Measurements from ENCODE around the gene AFDN. TPM values are rescaled to one million over a fixed set of nuclear protein-coding genes. Genes with fewer than 3 reads are reported as not detected.

Gene AFDN
- total and polyA plus RNA-seq, 2 experiments from 2014 or later = 66.9 to 200 TPM

DNA sequence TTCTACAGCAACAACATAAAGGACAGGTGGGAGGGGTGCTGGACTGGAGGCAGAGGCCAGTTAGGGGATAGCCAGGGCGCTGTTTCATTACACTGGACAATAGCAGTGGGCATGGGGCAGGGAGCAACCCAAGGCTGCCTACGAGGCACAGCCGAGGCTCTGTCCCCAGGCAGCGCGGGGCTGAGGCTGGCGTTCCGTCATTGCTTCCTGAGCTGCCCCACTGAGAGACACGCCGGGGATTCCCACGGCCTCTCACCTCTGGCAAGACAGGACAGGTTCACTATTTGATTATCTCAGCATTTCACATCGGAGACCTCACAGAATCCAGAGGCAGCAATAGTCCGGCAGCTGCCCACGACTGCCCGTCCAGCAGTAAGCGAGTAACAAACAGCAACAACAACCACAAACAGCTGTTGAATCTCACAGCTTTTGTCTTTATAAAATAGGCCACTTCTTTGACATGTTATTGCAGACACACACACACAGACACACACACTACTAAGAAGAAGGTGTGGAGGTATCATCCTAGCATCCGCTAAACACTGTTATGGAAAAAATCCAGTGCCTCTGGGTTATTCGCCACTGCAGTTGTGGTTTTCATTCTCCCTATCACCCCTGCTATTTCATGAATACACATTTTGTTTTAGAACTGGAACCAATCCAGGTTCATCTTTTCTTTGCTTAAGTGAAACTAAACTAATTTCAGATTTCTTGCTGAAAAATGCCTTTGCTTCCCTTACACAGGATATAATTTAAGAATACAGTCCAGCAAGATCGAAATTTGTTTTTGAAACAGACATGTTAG is 190.2 kb downstream of the AFDN start (continued):
- TF ChIP-seq, protein P1, sequence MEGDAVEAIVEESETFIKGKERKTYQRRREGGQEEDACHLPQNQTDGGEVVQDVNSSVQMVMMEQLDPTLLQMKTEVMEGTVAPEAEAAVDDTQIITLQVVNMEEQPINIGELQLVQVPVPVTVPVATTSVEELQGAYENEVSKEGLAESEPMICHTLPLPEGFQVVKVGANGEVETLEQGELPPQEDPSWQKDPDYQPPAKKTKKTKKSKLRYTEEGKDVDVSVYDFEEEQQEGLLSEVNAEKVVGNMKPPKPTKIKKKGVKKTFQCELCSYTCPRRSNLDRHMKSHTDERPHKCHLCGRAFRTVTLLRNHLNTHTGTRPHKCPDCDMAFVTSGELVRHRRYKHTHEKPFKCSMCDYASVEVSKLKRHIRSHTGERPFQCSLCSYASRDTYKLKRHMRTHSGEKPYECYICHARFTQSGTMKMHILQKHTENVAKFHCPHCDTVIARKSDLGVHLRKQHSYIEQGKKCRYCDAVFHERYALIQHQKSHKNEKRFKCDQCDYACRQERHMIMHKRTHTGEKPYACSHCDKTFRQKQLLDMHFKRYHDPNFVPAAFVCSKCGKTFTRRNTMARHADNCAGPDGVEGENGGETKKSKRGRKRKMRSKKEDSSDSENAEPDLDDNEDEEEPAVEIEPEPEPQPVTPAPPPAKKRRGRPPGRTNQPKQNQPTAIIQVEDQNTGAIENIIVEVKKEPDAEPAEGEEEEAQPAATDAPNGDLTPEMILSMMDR (conservative IDR thresholded peaks at IDR 0.05; ENCODE audit: low read depth in 2 of 2) = no peak
- TF ChIP-seq POLR2AphosphoS5 (IDR thresholded peaks at IDR 0.05; ENCODE audit: low read depth) = no peak
- no peak for TF ChIP-seq STAT1 (IDR thresholded peaks at IDR 0.05; ENCODE audit: unreplicated experiment)
- no peak for TF ChIP-seq ZNF114 (CRISPR knock-in tag; IDR thresholded peaks at IDR 0.05)
- no peak for TF ChIP-seq ZNF331 (CRISPR knock-in tag; IDR thresholded peaks at IDR 0.05; ENCODE audit: low read depth)
- no peak for TF ChIP-seq CREB1 (CRISPR knock-in tag; IDR thresholded peaks at IDR 0.05; ENCODE audit: low read depth)
- no peak for TF ChIP-seq EZH2phosphoT487 (IDR thresholded peaks at IDR 0.05; ENCODE audit: unreplicated experiment)

DNA sequence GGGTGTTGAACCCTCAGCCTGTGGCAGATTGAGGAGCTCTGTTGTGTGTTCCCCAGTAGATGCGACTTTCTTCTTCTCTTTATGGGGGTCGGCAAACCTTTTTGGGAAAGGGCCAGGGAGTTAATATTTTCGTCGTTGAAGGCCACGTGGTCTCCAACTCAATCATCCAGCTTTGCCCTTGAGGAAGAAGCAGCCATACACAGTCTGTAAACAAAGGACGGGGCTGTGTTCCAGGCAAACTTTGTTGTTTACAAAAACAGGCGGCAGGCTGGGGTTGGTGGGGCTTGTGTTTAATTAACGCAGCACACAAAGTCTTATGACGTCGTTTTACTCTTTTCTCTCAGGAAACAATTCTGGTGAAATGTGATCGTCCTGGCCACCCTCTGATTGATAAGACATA is 190.9 kb downstream of the AFDN start:
- Mint-ChIP-seq H3K27ac (no peak overlapping the region), H3K4me1 (peaks cover 9% of the 10 kb centered on the region; the same call in 2 of the 3 replicates), H3K9me3 (no peaks in the 10 kb centered on the region; the same call in 2 of the 3 replicates), H3K36me3 (ENCODE audit: low read depth) (no peaks in the 10 kb centered on the region), H3K27me3 (ENCODE audit: insufficient read depth, low read depth, poor library complexity) (no peaks in the 10 kb centered on the region), H3K4me3 (no peak overlapping the region)
- H3K27me3 ChIP-seq (ENCODE audit: insufficient read depth) = no peaks in the 10 kb centered on the region
- TF ChIP-seq EZH2 (IDR thresholded peaks at IDR 0.05; ENCODE audit: low read depth, unreplicated experiment) (no peak), CREB1 (CRISPR knock-in tag; IDR thresholded peaks at IDR 0.05; ENCODE audit: low read depth) (no peak), EZH2phosphoT487 (IDR thresholded peaks at IDR 0.05; ENCODE audit: unreplicated experiment) (no peak), ZNF114 (CRISPR knock-in tag; IDR thresholded peaks at IDR 0.05) (no peak), ZNF331 (CRISPR knock-in tag; IDR thresholded peaks at IDR 0.05; ENCODE audit: low read depth) (no peak), NANOG (IDR thresholded peaks at IDR 0.05; ENCODE audit: borderline replicate concordance) (no peak), POLR2AphosphoS5 (IDR thresholded peaks at IDR 0.05; ENCODE audit: low read depth) (no peak), STAT1 (IDR thresholded peaks at IDR 0.05; ENCODE audit: unreplicated experiment) (no peak)
- TF ChIP-seq, protein P2, sequence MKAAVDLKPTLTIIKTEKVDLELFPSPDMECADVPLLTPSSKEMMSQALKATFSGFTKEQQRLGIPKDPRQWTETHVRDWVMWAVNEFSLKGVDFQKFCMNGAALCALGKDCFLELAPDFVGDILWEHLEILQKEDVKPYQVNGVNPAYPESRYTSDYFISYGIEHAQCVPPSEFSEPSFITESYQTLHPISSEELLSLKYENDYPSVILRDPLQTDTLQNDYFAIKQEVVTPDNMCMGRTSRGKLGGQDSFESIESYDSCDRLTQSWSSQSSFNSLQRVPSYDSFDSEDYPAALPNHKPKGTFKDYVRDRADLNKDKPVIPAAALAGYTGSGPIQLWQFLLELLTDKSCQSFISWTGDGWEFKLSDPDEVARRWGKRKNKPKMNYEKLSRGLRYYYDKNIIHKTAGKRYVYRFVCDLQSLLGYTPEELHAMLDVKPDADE (IDR thresholded peaks at IDR 0.05) = no peak
- TF ChIP-seq, protein P3, sequence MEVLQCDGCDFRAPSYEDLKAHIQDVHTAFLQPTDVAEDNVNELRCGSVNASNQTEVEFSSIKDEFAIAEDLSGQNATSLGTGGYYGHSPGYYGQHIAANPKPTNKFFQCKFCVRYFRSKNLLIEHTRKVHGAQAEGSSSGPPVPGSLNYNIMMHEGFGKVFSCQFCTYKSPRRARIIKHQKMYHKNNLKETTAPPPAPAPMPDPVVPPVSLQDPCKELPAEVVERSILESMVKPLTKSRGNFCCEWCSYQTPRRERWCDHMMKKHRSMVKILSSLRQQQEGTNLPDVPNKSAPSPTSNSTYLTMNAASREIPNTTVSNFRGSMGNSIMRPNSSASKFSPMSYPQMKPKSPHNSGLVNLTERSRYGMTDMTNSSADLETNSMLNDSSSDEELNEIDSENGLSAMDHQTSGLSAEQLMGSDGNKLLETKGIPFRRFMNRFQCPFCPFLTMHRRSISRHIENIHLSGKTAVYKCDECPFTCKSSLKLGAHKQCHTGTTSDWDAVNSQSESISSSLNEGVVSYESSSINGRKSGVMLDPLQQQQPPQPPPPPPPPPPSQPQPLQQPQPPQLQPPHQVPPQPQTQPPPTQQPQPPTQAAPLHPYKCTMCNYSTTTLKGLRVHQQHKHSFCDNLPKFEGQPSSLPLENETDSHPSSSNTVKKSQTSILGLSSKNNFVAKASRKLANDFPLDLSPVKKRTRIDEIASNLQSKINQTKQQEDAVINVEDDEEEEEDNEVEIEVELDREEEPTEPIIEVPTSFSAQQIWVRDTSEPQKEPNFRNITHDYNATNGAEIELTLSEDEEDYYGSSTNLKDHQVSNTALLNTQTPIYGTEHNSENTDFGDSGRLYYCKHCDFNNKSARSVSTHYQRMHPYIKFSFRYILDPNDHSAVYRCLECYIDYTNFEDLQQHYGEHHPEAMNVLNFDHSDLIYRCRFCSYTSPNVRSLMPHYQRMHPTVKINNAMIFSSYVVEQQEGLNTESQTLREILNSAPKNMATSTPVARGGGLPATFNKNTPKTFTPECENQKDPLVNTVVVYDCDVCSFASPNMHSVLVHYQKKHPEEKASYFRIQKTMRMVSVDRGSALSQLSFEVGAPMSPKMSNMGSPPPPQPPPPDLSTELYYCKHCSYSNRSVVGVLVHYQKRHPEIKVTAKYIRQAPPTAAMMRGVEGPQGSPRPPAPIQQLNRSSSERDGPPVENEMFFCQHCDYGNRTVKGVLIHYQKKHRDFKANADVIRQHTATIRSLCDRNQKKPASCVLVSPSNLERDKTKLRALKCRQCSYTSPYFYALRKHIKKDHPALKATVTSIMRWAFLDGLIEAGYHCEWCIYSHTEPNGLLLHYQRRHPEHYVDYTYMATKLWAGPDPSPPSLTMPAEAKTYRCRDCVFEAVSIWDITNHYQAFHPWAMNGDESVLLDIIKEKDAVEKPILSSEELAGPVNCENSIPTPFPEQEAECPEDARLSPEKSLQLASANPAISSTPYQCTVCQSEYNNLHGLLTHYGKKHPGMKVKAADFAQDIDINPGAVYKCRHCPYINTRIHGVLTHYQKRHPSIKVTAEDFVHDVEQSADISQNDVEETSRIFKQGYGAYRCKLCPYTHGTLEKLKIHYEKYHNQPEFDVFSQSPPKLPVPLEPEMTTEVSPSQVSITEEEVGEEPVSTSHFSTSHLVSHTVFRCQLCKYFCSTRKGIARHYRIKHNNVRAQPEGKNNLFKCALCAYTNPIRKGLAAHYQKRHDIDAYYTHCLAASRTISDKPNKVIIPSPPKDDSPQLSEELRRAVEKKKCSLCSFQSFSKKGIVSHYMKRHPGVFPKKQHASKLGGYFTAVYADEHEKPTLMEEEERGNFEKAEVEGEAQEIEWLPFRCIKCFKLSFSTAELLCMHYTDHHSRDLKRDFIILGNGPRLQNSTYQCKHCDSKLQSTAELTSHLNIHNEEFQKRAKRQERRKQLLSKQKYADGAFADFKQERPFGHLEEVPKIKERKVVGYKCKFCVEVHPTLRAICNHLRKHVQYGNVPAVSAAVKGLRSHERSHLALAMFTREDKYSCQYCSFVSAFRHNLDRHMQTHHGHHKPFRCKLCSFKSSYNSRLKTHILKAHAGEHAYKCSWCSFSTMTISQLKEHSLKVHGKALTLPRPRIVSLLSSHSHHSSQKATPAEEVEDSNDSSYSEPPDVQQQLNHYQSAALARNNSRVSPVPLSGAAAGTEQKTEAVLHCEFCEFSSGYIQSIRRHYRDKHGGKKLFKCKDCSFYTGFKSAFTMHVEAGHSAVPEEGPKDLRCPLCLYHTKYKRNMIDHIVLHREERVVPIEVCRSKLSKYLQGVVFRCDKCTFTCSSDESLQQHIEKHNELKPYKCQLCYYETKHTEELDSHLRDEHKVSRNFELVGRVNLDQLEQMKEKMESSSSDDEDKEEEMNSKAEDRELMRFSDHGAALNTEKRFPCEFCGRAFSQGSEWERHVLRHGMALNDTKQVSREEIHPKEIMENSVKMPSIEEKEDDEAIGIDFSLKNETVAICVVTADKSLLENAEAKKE (CRISPR knock-in tag; IDR thresholded peaks at IDR 0.05) = no peak
- no peak overlapping the region for H3K4me3 ChIP-seq
- H3K9me2 ChIP-seq (ENCODE audit: insufficient read depth) = no peaks in the 10 kb centered on the region
- no peak overlapping the region for H3K27ac ChIP-seq (ENCODE audit: low read depth)
- H2AFZ ChIP-seq = no peak overlapping the region
- H3K4me2 ChIP-seq = no peak overlapping the region
- DNase-seq (ENCODE audit: low spot score) = no peak
- H3K4me1 ChIP-seq (ENCODE audit: insufficient read depth) = no peaks in the 10 kb centered on the region
- ATAC-seq = no peak
- H4K20me1 ChIP-seq (replicated peaks; ENCODE audit: insufficient read depth) = no peaks in the 10 kb centered on the region
- H3F3A ChIP-seq (replicated peaks; ENCODE audit: low read depth) = no peaks in the 10 kb centered on the region
- H3K79me2 ChIP-seq (replicated peaks; ENCODE audit: insufficient read depth) = no peaks in the 10 kb centered on the region
- no peaks in the 10 kb centered on the region for H3K36me3 ChIP-seq (ENCODE audit: insufficient read depth)
